SKM-1 (cell line): ENCODE results near the gene PRSS48.
"Not testable (repeated sequence)": the region's sequence is repeated elsewhere in the genome, so short reads cannot be mapped to it uniquely, and the experiment has no call there.

ENCODE experiments used
- DNase-seq: peaks from one replicate; lab custom pipeline; 2025; ENCODE audit not compliant: unreplicated experiment; lab: John Stamatoyannopoulos, UW

Gene PRSS48

DNA sequence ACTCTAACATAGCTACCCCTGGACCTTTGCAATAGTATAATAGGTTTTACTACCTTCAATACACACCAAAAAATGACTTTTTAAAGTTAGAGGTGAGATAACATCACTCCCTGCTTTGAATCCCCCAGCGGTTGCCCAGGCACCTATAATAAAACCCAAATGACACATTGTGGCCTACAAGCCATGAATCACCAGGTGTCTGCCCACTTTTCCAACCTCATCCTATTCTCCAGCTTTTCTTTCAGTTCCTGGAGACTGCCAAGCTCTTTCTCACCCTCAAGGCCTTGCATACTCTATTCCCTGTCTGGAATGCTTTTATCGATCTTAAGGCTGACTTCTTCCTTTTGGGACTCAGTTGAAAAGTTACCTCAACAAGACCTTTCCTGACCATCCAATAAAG lies 16.4 kb upstream of the PRSS48 start:
- DNase-seq, result no peak

DNA sequence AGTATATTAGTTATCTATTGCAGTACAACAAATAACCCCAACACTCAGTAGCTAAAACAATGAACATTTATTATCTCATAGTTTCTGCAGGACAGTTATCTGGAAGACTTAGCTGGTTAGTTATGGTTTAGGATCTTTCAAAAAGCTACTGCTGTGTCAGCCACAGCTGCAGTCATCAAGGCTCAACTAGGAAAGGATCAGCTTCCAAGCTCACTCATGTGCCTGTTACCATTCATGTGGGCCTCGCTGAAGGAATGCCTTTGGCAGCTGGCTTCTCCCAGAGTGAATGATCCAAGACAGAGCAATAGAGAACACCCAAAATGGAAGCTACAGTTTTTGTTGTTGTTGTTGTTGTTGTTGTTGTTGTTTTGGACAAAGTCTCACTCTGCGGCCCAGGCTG lies 13.5 kb upstream of the PRSS48 start:
- no peak for DNase-seq

GRCh38 chr4:151266497-151266896 lies 10.5 kb upstream of the PRSS48 start:
- no peak for DNase-seq

DNA sequence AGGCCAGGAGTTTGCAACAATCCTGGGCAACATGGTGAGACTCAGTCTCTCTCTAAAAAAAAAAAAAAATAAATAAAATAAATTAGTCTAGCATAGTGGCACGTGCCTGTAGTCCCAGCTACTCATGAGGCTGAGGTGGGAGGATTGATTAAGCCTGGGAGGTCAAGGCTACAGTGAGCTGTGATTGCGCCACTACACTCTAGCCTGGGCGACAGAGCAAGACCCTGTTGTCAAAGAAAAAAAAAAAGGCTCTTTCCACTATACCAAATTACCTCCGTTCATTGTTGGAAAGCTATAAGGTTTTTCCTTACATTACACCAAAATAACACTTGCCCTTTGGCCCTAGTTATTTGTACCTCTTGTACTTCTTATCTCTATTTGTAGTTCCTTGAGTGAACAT lies 9.9 kb upstream of the PRSS48 start:
- no peak for DNase-seq

DNA sequence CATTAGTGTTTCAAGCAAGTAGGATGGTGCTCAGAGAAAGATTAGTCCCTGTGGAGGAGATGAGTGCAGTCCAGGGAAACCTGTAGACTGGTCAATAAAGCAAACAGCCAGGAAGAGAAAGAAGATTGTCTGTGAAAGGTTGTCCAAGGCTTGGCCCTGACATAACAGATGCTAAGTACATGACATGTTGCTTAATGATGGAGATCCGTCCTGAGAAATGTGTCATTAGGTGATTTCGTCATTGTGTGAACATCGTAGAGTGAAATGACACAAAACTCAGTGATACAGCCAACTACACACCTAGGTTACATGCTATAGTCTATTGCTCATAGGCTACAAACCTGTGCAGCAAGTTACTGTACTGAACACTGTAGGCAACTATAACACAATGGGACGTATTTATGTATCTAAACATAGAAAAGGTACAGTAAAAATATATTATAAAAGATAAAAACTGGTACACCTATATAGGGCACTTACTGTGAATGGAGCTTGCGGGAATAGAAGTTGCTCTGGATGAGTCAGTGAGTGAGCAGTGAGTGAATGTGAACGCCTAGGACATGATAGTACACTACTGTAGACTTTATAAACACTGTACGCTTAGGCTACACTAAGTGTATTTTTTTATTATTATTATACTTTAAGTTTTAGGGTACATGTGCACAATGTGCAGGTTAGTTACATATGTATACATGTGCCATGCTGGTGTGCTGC lies 9.0 kb upstream of the PRSS48 start:
- no peak for DNase-seq

DNA sequence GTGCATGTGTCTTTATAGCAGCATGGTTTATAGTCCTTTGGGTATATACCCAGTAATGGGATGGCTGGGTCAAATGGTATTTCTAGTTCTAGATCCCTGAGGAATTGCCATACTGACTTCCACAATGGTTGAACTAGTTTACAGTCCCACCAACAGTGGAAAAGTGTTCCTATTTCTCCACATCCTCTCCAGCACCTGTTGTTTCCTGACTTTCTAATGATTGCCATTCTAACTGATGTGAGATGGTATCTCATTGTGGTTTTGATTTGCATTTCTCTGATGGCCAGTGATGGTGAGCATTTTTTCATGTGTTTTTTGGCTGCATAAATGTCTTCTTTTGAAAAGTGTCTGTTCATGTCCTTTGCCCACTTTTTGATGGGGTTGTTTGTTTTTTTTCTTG lies 8.1 kb upstream of the PRSS48 start:
- DNase-seq, result not testable (repeated sequence)

GRCh38 chr4:151284534-151285245 lies 7.7 kb downstream of the PRSS48 start:
- DNase-seq, result no peak

GRCh38 chr4:151287409-151287808 lies 10.4 kb downstream of the PRSS48 start:
- DNase-seq, result no peak

- DNase-seq, result no peak
These were observed 14.5 kb downstream of the PRSS48 start for GRCh38 chr4:151291485-151291884.

- no peak for DNase-seq
These were observed 15.1 kb downstream of the PRSS48 start for GRCh38 chr4:151292038-151292437.

DNA sequence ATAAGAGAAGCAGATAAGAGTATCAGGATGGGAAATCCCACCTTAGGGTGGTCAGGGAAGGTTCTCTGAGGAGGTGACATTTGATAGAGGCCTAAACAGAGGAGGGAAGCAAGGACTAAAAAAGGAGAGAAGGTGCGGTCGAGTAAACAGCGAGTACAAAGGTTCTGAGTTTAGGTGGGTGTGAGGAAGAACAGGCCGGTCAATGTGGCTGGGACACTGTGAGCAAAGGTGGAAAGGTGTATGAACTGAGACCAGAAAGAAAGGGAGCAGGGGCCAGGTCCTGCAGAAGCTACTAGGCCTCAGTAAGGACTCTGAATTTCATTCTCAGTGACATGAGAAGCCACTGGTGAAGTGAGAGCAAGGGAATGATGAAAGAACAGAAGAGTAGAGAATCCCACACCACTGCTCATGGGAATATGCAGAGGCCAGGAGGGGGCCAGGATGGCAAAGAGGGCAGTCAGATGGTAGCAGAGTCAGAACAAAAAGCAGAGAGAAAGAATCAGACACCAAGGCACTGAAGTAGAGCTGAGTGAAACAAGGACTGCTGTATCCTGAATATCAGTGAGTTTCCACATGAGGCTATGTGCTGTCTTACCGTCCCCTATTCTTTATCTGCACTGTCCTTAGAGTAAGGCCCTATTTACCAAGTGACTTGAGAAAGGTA lies 18.0 kb downstream of the PRSS48 start:
- DNase-seq, result no peak

- DNase-seq, result no peak
These were observed 19.3 kb downstream of the PRSS48 start for GRCh38 chr4:151296227-151296626.

GRCh38 chr4:151297170-151297569 lies 20.2 kb downstream of the PRSS48 start:
- no peak for DNase-seq

DNA sequence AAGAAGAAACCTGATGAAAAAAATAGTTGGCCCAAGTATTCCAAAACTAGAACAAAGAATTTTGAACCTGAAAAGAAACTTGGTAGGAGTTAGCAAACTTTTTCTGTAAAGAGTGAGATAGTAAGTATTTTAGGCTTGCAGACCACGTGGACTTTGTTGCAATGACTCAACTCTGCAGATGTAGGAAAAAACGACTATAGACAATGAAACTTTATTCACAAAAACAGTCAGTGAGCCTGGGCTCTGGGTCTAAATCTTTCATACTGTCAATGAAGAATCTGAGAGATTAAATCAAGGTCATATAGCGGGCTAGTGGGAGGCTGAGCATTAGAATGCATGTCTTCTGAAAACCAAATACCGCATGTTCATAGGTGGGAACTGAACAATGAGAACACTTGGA lies 25.5 kb downstream of the PRSS48 start:
- DNase-seq, result no peak

DNA sequence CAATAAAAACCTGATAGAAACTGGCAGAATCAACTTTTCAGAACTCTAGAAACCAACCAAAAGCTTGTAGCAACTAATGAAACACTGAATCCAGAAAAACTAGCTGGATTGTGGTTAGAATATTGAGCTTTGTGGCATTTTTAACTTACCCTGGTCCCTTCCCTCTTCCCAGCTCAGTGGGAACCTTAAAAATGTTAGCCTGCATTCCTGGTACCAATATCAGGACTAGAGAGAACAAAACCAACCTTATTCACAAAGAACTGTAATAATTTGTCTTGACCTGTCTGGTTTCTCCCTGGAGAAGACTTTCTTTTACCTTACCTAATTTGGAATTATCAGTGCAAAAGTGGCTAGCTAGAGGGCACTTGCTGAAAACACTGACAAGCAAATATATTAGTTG lies 27.3 kb downstream of the PRSS48 start:
- DNase-seq, result no peak

GRCh38 chr4:151304755-151305154 lies 27.8 kb downstream of the PRSS48 start:
- DNase-seq, result no peak

GRCh38 chr4:151310124-151310728 lies 33.3 kb downstream of the PRSS48 start:
- no peak for DNase-seq

DNA sequence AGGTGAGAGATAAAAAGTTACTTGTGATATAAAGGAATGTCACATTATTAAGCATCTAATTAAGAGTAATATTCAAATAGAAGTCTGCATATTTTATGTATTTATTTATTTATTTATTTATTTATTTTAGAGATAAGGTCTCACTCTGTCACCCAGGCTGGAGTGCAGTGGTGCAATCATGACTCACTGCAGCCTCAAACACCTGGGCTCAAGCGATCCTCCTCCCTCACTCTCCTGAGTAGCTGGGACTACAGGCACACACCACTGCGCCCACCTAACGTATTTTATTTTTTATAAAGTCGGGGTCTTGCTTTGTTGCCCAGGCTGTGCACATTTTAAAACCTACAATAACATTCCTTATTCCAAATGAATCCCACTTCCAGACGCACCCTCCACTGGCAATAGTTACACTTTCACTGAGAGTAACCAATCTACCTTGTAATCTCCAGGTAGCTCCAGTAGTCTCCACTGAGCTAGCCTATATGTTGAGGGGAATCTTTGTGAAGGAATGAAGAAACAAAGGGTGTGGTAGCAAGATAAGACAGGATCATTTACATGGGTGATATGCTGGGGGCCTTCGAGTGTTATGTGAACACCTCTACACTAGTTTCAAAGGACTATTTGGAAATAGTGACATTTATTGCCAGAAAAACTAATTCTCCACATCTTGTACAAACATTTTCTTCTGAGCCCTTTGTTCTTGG lies 36.5 kb downstream of the PRSS48 start:
- no peak for DNase-seq

DNA sequence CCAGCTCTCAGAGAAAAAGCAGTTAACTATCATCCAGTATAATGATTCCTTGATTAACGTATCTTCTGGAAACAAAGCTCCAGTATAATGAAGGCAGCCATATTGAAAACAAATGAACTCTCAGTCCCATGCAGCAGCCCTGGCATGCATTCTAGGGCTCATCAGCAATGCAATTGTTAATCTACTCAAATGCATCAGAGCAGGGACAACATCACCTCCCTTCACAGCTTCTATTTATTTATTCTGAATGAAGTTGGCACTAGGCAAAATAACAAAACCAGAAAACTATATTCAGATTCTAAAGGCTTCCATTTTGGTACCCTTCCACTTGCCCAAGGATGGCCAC lies 37.0 kb downstream of the PRSS48 start:
- no peak for DNase-seq

- no peak for DNase-seq
These were observed 37.5 kb downstream of the PRSS48 start for GRCh38 chr4:151314479-151314878.

DNA sequence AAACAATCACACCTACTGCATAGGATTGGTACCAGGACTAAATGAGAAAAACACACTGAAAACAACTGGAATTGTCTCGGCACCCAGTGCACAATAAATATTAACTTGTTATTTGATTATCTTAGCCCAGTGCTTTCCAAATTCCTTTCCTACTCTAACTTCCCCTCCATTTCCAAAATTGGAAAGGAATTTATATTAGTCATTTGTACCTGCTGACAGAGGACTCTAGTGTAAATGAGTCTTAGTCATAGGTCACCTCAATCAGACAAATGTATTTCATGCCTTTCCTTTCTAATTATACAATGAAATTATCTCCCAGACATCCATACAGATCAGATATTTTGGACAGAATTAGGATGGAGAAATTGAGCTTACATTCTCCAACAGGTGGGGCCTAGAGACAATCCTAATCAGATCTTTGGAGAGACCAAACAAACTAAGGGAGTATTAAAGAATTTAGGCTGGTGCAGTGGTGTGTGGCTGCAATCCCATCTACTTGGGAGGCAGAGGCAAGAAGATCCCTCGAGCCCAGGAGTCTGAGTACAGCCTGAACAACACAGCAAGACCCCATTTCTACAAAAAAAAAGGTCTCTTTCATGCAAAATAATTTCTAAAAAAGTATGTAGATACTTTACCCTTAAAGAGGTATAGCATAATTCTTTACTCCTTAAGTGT lies 38.4 kb downstream of the PRSS48 start:
- DNase-seq, result no peak
